NOMO-1 treated with dmso at 0.1 percent for 144 hours (cell line): Measurements from ENCODE around the gene FAM227B.
A peak's percentile ranks its signal among the peaks of the same experiment; 100 is the strongest.
"Not testable (repeated sequence)": the region's sequence is repeated elsewhere in the genome, so short reads cannot be mapped to it uniquely, and the experiment has no call there.

Experiments used
- DNase-seq: peaks from one replicate; lab custom pipeline; 2025; ENCODE audit not compliant: unreplicated experiment; lab: John Stamatoyannopoulos, UW

FAM227B gene

GRCh38 chr15:49383266-49383665 is 237.4 kb downstream of the FAM227B start:
- DNase-seq, result no peak

DNA sequence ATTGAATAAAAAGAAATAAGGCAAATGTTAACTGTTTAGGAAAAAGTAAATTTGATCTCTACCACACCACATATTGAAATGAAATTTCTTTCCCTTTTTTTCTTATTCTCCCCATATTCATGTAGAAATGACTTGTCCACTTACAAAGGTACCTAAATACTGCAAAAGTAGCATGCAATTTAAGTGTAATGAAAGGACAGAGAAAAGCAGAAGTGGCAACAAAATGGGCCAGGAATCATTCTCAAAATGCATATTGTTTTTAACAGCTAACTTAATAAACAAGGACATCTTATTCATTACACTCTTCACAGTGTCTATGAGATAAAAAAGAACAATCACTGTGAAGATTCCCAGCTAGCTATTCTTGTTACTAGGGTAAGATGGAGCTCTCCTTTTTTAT is 238.2 kb downstream of the FAM227B start:
- DNase-seq, result no peak

DNA sequence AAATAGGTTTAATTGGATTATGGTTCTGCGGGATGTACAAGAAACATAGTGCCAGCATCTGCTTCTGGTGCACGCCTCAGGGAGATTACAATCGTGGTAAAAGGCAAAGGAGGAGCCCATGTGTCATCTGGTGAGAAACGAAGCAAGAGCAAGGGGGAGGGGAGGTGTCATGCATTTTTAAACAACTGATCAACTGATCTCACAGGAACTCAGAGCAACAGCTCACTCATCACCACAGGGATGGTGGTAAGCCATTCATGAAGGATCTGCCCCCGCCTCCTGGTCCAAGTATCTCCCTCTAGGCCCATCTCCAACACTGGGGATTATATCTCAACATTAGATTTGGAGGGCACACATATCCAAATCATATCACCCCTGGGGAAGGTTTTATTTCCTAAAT is 239.7 kb downstream of the FAM227B start:
- DNase-seq, result no peak

DNA sequence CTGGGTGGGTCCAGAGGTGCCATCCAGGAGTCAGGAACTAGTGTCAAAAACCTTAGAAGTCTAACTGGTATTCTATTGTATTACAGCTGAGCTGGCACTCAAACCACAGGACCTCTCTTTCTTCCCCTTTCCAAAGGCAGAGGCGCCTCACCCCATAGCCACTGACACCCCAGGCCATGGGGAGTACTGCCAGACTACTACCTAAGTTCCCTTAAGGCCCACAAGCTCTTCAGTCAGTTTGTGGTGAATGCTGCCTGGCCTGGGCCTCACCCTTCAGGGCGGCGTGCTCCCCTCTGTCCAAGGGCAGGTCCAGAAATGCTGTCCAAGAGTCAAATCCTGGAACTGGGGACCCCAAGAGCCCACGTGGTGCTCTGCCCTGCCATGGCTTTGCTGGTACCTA is 240.6 kb downstream of the FAM227B start:
- peak; percentile 33 for DNase-seq

DNA sequence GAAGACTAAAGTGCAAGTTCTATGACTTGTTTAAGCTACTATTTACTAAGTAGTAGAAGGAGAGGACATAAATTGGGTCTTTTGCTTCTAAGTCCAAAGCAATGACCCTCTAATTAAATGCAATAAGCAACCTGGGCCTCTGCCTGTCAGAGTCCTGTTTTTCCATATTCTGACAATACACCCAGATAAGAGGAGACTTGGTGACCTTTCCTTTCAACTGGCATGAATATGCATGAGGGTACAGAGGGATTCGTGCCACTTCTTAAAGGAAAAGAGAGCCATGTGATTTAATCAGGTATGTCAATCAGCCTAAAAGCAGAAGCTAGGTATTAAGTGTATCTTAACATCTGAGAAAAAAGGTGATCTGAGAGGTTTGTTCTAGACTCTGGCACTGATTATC is 248.3 kb downstream of the FAM227B start:
- DNase-seq, result no peak

DNA sequence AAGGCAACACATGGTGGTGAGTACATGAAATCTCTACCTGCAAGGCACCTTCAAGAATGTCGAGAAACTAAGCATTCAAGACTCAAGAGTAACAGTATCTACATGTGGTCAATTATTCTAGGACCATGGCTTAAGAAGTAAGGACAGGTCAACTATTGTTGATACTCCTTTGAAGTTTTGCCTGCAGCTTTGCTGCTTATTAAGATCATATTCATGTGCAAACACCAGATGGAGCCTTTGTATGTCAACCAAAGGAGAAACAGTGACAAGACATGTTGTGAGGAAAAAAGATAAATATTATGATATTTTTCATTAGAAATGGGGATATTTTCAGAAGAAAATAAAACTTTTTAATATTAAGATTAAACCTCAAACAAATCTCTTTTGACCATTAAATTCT is 249.8 kb downstream of the FAM227B start:
- no peak for DNase-seq

- no peak for DNase-seq
These were observed 254.1 kb downstream of the FAM227B start for GRCh38 chr15:49366496-49366895.

- DNase-seq, result no peak
These were observed 259.2 kb downstream of the FAM227B start for GRCh38 chr15:49361370-49361769.

DNA sequence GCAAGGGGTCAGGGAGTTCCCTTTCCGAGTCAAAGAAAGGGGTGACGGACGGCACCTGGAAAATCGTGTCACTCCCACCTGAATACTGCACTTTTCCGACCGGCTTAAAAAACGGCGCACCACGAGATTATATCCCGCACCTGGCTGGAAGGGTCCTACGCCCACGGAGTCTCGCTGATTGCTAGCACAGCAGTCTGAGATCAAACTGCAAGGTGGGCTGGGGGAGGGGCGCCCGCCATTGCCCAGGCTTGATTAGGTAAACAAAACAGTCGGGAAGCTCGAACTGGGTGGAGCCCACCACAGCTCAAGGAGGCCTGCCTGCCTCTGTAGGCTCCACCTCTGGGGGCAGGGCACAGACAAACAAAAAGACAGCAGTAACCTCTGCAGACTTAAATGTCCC is 266.2 kb downstream of the FAM227B start:
- DNase-seq, result not testable (repeated sequence)

GRCh38 chr15:49343546-49343945 is 277.1 kb downstream of the FAM227B start:
- DNase-seq, result no peak

DNA sequence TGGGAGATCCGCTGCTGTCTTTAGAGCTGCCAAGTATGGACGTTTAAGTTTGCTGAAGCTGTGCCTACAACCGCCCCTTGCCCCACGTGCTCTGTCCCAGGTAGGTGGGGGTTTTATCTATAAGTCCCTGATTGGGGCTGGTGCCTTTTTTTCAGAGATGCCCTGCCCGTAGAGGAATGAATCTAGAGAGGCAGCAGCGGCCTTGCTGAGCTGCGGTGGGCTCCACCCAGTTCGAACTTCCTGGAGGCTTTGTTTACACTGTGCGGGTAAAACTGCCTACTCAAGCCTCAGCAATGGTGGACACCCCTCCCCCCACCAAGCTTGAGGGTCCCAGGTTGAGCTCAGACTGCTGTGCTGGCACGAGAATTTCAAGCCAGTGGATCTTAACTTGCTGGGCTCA is 281.0 kb downstream of the FAM227B start:
- no peak for DNase-seq

- DNase-seq, result no peak
These were observed 288.7 kb downstream of the FAM227B start for GRCh38 chr15:49331951-49332350.

DNA sequence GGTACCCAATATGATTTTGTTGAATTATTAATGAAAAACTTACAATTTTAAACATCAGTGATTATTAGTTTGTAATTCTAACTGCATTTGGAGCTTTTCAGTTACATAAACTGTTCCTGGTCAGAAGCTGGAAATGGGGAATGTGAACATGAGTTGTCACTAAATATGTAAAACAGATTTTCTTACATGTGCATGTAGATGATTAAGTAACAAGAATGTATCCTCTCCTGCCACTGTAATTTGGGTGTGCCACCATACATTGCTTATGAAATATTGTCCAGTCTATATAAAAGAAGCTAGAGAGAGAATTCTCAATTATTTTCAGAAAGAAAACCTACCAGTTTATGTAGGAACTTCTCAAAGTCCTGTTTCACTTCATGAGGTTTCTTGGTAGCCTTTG is 289.2 kb downstream of the FAM227B start:
- DNase-seq, result no peak

- DNase-seq, result no peak
These were observed 290.5 kb downstream of the FAM227B start for GRCh38 chr15:49330166-49330565.

DNA sequence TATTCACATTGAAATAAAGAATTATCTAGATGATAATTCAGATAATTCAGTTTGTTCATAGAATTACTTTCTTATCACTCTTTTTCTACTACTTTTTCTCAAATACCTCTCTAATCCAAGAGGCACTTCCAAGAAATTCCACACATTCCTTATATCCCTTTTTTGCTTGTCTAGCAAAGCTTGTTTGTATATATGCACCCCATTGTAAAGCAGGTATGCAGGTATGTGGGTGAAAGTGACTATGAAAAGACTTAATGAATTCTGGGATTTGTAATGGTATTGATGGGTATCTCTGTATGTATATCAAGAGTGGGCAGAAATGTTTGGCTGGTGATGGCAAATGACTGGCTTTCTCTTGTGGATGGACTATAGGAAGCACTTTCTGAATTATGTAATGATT is 291.7 kb downstream of the FAM227B start:
- no peak for DNase-seq

DNA sequence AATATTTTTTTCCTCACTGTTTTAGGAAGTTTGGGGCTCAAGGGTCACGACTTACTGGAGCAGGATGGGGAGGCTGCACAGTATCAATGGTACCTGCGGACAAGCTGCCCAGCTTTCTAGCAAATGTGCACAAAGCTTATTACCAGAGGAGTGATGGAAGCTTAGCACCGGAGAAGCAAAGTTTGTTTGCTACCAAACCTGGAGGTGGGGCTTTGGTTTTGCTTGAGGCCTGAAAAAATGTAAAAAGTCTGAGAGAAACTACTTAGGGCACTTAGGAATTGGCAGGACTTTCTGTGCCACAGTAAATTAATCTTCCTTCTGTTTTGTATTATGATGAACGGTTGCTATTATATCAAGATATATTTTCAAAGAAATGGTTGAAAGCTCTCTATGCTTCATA is 292.7 kb downstream of the FAM227B start:
- DNase-seq, result no peak

DNA sequence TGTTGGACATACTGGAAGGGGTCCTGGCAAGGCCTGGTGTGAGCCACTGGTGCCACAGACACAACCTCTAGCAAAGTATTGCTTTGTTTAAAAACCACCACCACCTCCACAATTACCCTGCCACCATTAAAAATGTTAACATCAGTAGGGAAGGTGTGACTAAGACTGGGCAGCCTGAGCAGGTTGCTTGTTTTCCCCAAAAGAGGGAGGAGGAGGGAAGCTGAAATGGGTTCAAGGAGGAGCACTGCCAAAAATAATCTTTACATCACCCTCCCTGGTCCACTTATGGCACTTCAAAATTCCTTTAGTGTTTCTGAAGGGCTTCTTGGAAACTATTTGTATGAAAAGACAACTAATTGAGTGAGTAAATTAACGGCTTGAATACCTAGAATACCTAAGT is 297.4 kb downstream of the FAM227B start:
- DNase-seq, result no peak

DNA sequence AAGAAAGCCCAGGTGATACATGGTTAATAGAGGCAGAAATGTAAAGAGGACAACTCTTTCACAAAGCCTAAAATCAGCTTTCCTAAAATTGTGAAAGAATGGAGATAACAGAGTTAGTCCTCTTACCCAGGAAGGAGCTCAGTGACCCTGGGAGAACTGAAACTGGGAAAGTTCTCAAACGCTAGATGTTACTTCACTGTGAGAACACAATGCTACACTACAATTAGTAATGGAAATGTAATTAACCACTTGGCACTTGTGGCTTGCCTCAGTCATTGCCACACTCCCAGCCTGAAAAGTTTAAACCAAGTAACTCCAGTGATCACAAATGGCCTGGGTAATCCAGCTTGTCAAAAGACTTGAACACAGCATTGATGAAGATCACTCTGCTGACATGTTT is 300.3 kb downstream of the FAM227B start:
- peak; percentile 40 for DNase-seq

GRCh38 chr15:49315391-49315823 is 305.2 kb downstream of the FAM227B start:
- DNase-seq, result no peak

- DNase-seq, result no peak
These were observed 305.9 kb downstream of the FAM227B start for GRCh38 chr15:49314716-49315115.

DNA sequence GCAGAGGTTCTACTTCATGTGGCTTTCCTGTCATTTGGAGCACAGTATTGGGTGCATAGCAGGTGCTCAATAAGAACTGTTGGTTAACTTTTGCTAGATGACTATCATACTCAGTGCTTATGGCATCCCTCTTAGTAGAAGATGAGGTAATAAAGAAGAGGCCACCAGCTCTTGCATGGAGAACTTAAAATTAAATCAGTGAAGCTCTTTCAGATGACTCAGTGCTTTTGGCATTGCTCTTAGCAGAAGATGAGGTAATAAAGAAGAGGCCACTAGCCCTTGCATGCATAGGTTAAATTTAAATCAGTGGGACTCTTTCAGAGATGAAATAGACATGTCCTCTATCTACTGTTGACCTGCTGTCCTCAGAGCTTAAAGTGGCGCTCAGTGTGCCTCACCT is 307.0 kb downstream of the FAM227B start:
- DNase-seq, result peak; percentile 0

DNA sequence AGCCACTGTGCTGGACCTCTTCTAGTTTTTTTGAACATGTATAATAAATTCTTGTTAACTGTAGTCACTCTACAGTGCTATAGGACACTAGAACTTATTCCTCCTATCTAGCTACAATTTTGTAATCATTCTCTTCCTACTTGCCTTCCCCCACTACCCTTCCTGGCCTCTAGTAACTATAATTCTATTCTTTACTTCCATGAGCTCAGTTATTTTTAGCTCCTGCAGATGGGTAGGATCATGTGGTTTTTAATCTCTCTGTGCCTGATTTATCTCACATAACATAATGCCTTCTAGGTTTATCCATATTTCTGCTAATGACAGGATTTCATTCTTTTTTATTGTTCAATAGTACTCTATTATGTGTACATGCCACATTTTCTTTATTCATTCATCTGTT is 310.7 kb downstream of the FAM227B start:
- no peak for DNase-seq

GRCh38 chr15:49308686-49309085 is 311.9 kb downstream of the FAM227B start:
- DNase-seq, result no peak

GRCh38 chr15:49306551-49306950 is 314.1 kb downstream of the FAM227B start:
- DNase-seq, result no peak
